ENCODE results near the gene FAM174B.

The FAM174B gene

DNA sequence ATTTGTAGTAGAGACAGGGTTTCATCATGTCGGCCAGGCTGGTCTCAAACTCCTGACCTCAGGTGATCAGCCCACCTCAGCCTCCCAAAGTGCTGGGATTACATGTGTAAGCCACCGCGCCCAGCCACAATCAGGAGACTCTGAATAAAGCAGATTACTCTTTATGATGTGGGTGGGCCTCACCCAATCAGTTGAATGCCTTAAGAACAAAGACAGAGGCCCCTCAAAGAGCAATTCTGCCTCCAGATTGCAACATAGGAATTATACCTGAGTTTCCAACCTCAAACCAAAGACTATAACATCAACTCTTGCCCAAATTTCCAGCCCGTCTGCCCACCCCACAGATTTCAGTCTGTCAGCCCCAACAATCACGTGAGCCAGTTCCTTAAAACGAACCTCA, 18.8 kb upstream of the FAM174B start:
- no peak for TF ChIP-seq RAD21 (IDR thresholded peaks at IDR 0.05; ENCODE audit: low read depth)
- TF ChIP-seq, protein P1, sequence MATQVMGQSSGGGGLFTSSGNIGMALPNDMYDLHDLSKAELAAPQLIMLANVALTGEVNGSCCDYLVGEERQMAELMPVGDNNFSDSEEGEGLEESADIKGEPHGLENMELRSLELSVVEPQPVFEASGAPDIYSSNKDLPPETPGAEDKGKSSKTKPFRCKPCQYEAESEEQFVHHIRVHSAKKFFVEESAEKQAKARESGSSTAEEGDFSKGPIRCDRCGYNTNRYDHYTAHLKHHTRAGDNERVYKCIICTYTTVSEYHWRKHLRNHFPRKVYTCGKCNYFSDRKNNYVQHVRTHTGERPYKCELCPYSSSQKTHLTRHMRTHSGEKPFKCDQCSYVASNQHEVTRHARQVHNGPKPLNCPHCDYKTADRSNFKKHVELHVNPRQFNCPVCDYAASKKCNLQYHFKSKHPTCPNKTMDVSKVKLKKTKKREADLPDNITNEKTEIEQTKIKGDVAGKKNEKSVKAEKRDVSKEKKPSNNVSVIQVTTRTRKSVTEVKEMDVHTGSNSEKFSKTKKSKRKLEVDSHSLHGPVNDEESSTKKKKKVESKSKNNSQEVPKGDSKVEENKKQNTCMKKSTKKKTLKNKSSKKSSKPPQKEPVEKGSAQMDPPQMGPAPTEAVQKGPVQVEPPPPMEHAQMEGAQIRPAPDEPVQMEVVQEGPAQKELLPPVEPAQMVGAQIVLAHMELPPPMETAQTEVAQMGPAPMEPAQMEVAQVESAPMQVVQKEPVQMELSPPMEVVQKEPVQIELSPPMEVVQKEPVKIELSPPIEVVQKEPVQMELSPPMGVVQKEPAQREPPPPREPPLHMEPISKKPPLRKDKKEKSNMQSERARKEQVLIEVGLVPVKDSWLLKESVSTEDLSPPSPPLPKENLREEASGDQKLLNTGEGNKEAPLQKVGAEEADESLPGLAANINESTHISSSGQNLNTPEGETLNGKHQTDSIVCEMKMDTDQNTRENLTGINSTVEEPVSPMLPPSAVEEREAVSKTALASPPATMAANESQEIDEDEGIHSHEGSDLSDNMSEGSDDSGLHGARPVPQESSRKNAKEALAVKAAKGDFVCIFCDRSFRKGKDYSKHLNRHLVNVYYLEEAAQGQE (IDR thresholded peaks at IDR 0.05; ENCODE audit: low read depth), result no peak

DNA sequence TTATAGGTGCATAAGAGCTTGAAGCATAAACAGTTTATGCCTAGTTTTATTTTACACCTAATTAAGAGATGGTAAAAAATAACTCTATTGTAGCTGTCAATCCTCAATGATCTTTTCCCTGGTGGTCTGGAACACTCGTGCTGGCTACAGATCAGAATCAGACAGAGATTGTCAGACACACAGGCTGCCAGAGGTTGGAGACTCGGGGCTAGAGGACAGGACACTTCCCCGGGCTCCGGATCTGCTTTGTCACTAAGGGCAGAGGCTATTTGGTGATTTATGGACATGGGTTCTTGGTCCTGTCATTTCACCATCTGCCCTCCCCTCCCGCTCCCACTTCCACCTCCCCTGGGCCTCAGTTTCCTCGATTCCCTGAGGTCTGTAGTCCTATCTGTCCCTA, 16.5 kb upstream of the FAM174B start:
- TF ChIP-seq TEAD4 (IDR thresholded peaks at IDR 0.05), result no peak
- no peak for TF ChIP-seq TCF12 (IDR thresholded peaks at IDR 0.05; ENCODE audit: low read depth)
- TF ChIP-seq, protein P2, sequence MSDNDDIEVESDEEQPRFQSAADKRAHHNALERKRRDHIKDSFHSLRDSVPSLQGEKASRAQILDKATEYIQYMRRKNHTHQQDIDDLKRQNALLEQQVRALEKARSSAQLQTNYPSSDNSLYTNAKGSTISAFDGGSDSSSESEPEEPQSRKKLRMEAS (IDR thresholded peaks at IDR 0.05), result no peak
- TF ChIP-seq, protein P3, sequence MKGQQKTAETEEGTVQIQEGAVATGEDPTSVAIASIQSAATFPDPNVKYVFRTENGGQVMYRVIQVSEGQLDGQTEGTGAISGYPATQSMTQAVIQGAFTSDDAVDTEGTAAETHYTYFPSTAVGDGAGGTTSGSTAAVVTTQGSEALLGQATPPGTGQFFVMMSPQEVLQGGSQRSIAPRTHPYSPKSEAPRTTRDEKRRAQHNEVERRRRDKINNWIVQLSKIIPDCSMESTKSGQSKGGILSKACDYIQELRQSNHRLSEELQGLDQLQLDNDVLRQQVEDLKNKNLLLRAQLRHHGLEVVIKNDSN (IDR thresholded peaks at IDR 0.05), result no peak
- TF ChIP-seq EP300 (IDR thresholded peaks at IDR 0.05; ENCODE audit: borderline replicate concordance), result no peak
- no peak for TF ChIP-seq ZBTB7A (IDR thresholded peaks at IDR 0.05; ENCODE audit: low read depth)
- no peak for TF ChIP-seq TAF1 (IDR thresholded peaks at IDR 0.05; ENCODE audit: low read depth)
- no peak for TF ChIP-seq CEBPB (IDR thresholded peaks at IDR 0.05)

DNA sequence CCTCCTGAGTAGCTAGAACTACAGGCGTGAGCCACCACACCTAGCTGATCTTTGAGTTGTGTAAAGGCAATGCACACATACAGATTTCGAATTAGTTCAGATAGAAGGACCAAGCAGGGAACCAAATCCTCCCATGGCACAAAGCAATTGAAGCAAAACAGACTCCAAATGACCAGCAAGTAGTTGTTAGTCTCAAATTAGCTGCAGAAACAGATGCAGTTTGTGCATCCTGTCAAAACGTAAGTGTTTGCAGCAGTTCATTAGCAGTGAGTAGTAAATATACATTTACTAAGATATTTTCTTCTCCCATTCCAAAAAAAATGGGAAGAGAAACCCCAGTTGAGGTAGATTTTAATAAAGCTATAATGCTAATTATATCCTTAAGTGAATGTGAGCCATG, 15.8 kb upstream of the FAM174B start:
- TF ChIP-seq, protein P1 (IDR thresholded peaks at IDR 0.05; ENCODE audit: low read depth), result no peak
- no peak for TF ChIP-seq TAF1 (IDR thresholded peaks at IDR 0.05; ENCODE audit: low read depth)
- TF ChIP-seq, protein P2 (IDR thresholded peaks at IDR 0.05), result no peak
- no peak for TF ChIP-seq EP300 (IDR thresholded peaks at IDR 0.05; ENCODE audit: borderline replicate concordance)
- no peak for TF ChIP-seq FOXM1 (IDR thresholded peaks at IDR 0.05; ENCODE audit: borderline replicate concordance, low read depth)
- no peak for TF ChIP-seq TEAD4 (IDR thresholded peaks at IDR 0.05)
- TF ChIP-seq TCF12 (IDR thresholded peaks at IDR 0.05; ENCODE audit: low read depth), result no peak
- no peak for TF ChIP-seq RAD21 (IDR thresholded peaks at IDR 0.05; ENCODE audit: low read depth)
- no peak for TF ChIP-seq CEBPB (IDR thresholded peaks at IDR 0.05)
- TF ChIP-seq EGR1 (IDR thresholded peaks at IDR 0.05), result no peak
- no peak for TF ChIP-seq YY1 (IDR thresholded peaks at IDR 0.05; ENCODE audit: low read depth)
- no peak for TF ChIP-seq ZBTB7A (IDR thresholded peaks at IDR 0.05; ENCODE audit: low read depth)
- TF ChIP-seq, protein P3 (IDR thresholded peaks at IDR 0.05), result no peak
- no peak for TF ChIP-seq NFIC (IDR thresholded peaks at IDR 0.05)
- TF ChIP-seq CREB1 (IDR thresholded peaks at IDR 0.05; ENCODE audit: low read depth), result no peak

DNA sequence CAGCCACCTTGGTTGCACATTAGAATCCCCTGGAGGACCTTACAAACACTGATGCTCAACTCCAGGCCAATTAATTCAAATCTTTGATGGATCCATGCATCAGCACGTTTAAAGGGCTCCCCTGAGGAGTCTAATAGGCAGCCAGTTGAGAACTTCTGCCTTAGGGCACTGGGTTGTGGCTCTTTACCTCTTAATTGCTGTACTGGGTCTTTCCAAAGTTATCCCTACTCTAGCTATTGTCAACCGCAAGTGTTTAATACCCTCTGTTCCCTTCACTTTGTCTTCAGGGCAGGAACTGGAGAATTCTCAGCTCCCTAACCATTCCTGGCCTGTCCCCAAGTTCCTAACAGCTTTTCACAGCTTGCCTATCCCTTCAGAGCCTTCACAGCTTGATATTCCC, 15.0 kb upstream of the FAM174B start:
- TF ChIP-seq, protein P3 (IDR thresholded peaks at IDR 0.05), result no peak
- TF ChIP-seq TCF12 (IDR thresholded peaks at IDR 0.05; ENCODE audit: low read depth), result no peak
- TF ChIP-seq TAF1 (IDR thresholded peaks at IDR 0.05; ENCODE audit: low read depth), result no peak
- no peak for TF ChIP-seq CREB1 (IDR thresholded peaks at IDR 0.05; ENCODE audit: low read depth)
- no peak for TF ChIP-seq TEAD4 (IDR thresholded peaks at IDR 0.05)
- TF ChIP-seq CEBPB (IDR thresholded peaks at IDR 0.05), result no peak
- TF ChIP-seq EGR1 (IDR thresholded peaks at IDR 0.05), result no peak
- no peak for TF ChIP-seq YY1 (IDR thresholded peaks at IDR 0.05; ENCODE audit: low read depth)
- TF ChIP-seq NFIC (IDR thresholded peaks at IDR 0.05), result no peak
- TF ChIP-seq EP300 (IDR thresholded peaks at IDR 0.05; ENCODE audit: borderline replicate concordance), result no peak
- TF ChIP-seq, protein P2 (IDR thresholded peaks at IDR 0.05), result no peak
- TF ChIP-seq ZBTB7A (IDR thresholded peaks at IDR 0.05; ENCODE audit: low read depth), result no peak
- TF ChIP-seq, protein P1 (IDR thresholded peaks at IDR 0.05; ENCODE audit: low read depth), result no peak
- no peak for TF ChIP-seq RAD21 (IDR thresholded peaks at IDR 0.05; ENCODE audit: low read depth)
- no peak for TF ChIP-seq FOXM1 (IDR thresholded peaks at IDR 0.05; ENCODE audit: borderline replicate concordance, low read depth)

All from Ishikawa (cell line).